ENCODE measurements around the gene SLC22A14.

SLC22A14 gene

DNA sequence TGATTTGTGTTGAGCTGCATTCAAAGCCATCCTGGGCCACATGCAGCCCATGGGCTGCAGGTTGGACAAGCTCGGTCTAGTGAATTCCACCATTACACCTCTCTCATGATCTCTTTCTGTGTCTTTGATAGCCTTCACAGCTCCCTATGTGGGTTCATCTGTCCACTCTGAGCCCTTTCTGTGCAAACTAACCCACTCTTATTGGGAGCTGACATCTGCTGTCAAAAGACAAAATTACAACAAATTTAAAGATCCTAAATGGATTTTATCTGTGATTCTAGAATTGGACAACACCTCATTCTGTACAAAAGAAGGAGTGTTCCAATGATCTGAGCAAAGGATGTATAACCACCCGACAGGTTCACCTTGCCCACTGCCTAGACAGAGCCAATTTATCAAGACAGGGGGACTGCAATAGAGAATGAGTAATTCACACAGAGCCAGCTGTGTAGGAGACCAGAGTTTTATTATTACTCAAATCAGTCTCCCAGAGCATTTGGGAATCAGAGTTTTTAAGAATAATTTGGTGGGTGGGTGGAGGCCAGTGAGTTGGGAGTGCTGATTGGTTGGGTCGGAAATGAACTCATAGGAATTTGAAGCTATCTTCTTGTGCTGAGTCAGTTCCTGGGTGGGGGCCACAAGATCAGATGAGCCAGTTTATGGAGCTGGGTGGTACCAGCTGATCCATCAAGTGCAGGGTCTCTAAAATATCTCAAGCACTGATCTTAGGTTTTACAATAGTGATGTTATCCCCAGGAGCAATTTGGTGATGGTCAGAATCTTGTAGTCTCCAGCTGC lies 61.9 kb downstream of the SLC22A14 start:
- in situ Hi-C loops (cut with HindIII; ENCODE audit: low sequenced_read_pairs) = no loop called here

GRCh38 chr3:38345879-38346586 lies 63.9 kb downstream of the SLC22A14 start:
- in situ Hi-C loops (cut with HindIII; ENCODE audit: low sequenced_read_pairs) = no loop called here

GRCh38 chr3:38346587-38347410 lies 64.7 kb downstream of the SLC22A14 start, which contains the start of gene XYLB:
Gene XYLB (plus strand): TSS chr3:38346785. CDS start chr3:38346869, 84 bp downstream.
- in situ Hi-C loops (cut with HindIII; ENCODE audit: low sequenced_read_pairs) = no loop called here

- in situ Hi-C loops (cut with HindIII; ENCODE audit: low sequenced_read_pairs) = no loop called here
Observed at GRCh38 chr3:38347421-38348200, 65.5 kb downstream of the SLC22A14 start.

DNA sequence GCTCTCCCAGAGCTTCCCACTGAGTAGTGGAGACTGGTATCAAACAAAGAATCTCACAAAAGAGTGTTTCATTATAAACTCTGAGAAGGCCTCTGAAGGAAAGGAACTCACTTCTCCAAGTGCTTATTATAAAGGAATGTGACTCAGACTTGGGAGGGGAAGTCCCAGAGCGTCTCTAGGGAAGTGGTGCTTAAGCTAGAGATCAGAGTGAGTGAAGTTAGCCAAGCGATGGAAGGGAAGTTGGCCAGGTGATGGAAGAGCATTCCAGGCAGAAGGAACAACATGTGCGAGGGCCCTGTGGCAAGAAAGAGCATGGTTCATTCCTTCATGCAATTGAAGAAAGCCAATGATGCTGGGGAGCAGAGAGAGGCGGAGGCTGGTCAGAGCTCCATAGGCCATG lies 66.8 kb downstream of the SLC22A14 start:
- in situ Hi-C loops (cut with HindIII; ENCODE audit: low sequenced_read_pairs) = no loop called here

GRCh38 chr3:38349684-38350359 lies 67.7 kb downstream of the SLC22A14 start:
- in situ Hi-C loops (cut with HindIII; ENCODE audit: low sequenced_read_pairs) = loop anchor here (25.0 kb wide), 1 partner anchor 112 kb away; the partner anchor contains the start of gene ACVR2B

DNA sequence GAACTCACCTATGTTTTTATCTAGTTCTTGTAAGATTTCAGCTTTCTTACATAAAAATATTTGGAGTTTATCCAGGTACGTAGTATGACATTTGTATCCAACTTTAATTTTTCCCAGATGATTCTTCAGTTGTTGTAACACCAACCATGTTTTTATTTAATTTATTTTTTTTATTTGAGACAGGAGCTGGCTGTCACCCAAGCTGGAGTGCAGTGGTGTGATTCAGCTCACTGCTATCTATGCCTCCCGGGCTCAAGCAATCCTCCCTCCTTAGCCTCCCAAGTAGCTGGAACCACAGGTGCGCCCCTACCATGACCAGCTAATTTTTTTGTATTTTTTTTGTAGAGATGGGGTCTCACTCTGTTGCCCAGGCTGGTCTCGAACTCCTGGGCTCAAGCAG lies 71.1 kb downstream of the SLC22A14 start:
- in situ Hi-C loops (cut with HindIII; ENCODE audit: low sequenced_read_pairs) = loop anchor here (25.0 kb wide), 1 partner anchor 109 kb away; the partner anchor contains the start of gene ACVR2B

DNA sequence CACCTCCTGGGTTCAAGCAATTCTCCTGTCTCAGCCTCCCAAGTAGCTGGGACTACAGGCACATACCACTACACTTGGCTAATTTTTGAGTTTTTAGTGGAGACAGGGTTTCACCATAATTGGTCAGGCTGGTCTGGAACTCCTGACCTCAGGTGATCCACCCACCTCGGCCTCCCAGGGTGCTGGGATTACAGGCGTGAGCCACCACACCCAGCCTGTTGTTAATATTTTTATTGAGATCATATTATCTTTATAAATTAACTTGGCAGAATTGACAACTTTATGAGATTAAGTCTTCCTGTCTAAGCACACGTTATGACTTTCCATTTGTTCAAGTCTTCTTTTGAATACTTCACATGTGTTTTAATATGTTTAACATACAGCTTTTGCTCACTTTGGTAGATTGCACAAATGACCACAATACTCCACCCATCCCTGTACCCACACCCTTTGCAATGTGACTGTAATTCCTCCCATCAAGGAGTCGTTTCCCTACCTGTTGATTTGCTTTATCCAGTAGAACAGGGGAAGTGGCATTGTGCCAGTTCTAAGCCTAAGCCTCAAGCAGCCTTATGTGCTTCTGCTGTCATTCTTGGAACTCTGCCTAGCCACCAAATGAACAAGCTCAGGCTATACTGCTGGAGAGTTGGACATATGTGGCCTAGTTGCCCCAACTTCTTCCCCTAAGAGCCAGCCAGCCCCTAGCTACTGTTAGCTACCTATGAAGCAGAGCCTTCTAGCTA lies 72.7 kb downstream of the SLC22A14 start:
- in situ Hi-C loops (cut with HindIII; ENCODE audit: low sequenced_read_pairs) = loop anchor here (25.0 kb wide), 1 partner anchor 108 kb away; the partner anchor contains the start of gene ACVR2B

GRCh38 chr3:38359038-38359437 lies 76.9 kb downstream of the SLC22A14 start:
- in situ Hi-C loops (cut with HindIII; ENCODE audit: low sequenced_read_pairs) = loop anchor here (25.0 kb wide), 1 partner anchor 103 kb away; the partner anchor contains the start of gene ACVR2B

DNA sequence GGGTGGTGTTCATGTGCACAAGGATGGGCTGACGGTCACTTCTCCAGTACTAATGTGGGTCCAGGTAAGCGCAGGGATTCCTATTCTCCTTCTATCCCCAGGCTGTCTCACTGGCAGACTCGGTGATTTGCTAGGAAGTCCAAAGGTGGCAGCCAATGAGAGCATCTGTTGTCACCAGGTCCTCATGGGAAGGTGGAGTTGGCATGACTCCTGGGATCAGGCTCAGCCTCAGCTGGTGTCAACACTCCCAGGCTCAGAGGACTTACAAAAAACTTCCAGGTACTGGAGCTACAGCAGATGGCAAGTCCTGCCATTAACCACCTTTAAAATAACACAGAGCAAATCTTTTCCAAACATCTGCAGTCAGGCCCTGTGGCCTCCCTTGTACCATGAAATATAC lies 78.3 kb downstream of the SLC22A14 start:
- in situ Hi-C loops (cut with HindIII; ENCODE audit: low sequenced_read_pairs) = loop anchor here (25.0 kb wide), 1 partner anchor 102 kb away; the partner anchor contains the start of gene ACVR2B

DNA sequence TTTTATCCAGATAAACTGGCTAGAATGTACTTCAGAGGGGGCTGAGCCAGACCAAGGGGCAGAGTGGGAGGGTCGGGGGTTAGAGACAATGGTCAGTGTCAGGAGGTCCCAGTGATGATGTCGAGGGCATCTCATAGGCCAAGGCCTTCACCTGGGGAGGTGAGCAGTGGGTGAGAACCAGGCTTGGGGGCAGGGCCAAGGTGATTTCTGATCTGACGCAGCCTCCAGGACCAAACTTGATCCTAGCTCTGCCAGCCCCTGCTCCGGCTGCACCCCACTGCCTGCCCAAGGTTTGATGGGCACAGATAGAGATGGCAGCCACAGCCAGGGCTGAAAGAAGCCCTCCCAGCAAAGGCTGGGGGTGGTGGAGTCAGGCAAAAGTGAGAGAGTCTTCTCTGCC lies 79.4 kb downstream of the SLC22A14 start:
- in situ Hi-C loops (cut with HindIII; ENCODE audit: low sequenced_read_pairs) = loop anchor here (25.0 kb wide), 1 partner anchor 101 kb away; the partner anchor contains the start of gene ACVR2B

GRCh38 chr3:38362825-38363224 lies 80.7 kb downstream of the SLC22A14 start:
- in situ Hi-C loops (cut with HindIII; ENCODE audit: low sequenced_read_pairs) = loop anchor here (25.0 kb wide), 1 partner anchor 99 kb away; the partner anchor contains the start of gene ACVR2B

- in situ Hi-C loops (cut with HindIII; ENCODE audit: low sequenced_read_pairs) = loop anchor here (25.0 kb wide), 1 partner anchor 97 kb away; the partner anchor contains the start of gene ACVR2B
Observed at GRCh38 chr3:38364721-38365400, 82.8 kb downstream of the SLC22A14 start.

DNA sequence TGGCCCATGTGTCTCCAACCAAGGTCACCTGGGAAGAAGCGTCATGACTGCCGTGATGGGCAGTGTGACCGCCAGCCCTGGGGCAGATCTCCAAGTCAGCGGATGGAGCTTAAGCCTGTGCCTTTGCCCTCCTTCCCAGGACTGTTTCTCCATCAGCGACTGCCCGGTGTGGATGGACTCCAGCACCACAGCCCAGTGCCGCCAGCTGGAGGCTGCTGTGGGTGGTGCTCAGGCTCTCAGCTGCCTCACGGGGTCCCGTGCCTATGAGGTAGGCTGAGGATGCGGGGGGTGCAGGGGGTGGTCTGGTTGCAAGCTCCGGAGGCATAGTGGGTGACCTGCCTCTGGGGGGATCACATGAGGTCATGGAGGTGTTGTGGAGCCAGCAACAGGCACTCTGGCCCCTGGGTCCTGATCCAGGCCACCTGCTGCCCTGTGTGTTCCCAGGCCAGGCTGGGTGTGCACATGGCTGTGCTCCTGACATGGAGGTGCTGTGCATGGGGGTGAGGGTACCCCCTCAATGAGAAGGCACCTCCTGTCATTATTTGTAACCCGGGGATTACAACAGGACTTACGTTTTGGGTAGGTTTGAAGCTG lies 83.5 kb downstream of the SLC22A14 start:
- in situ Hi-C loops (cut with HindIII; ENCODE audit: low sequenced_read_pairs) = loop anchor here (25.0 kb wide), 1 partner anchor 97 kb away; the partner anchor contains the start of gene ACVR2B

DNA sequence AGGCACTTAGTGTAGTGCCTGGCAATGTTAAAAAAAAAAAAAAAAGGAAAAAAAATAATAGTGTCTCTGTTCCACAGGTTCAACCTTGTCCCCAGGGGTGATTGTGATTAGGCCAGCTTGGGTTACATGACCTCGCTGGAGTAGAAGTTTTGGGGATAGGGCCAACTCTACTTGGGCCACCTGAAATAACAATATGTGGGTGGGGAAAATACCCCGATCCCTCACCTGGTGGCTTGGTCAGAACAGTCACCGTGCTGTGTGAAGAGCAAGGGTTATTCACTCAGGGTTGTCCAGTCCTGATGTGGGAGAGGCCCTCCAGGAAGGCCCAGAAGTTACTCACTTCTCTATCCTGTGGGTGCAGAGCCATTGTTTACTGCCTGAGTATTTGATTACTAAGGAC lies 84.0 kb downstream of the SLC22A14 start:
- in situ Hi-C loops (cut with HindIII; ENCODE audit: low sequenced_read_pairs) = loop anchor here (25.0 kb wide), 1 partner anchor 96 kb away; the partner anchor contains the start of gene ACVR2B

DNA sequence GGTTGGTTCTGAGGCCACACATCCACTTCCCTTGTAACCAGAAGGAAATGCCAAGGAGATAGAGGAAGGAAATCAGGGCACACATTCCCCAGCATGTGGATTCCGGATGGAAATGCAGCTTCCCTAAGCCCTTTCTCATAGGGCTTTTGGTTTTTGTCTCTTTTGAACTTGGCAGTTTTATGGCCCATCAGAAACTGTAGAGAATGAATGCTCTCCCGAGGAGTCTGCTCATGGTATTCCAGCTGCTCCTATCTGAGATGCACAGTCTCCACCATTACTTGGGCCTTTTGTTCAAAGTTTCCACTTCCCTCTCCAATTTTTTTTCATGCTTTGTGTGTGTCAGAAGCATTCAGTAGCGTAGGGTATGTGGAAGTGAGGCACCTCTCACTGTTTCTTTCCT lies 85.7 kb downstream of the SLC22A14 start:
- in situ Hi-C loops (cut with HindIII; ENCODE audit: low sequenced_read_pairs) = loop anchor here (25.0 kb wide), 1 partner anchor 95 kb away; the partner anchor contains the start of gene ACVR2B

Measured in DLD1 (cell line).